ENCODE data around the gene MPZ. TPM values are rescaled to one million over a fixed set of nuclear protein-coding genes. Genes with fewer than 3 reads are reported as not detected.

Gene MPZ
- total RNA-seq, 3 donors from 2014 or later: 2.1 to 12.2 (median 3.2) TPM

DNA sequence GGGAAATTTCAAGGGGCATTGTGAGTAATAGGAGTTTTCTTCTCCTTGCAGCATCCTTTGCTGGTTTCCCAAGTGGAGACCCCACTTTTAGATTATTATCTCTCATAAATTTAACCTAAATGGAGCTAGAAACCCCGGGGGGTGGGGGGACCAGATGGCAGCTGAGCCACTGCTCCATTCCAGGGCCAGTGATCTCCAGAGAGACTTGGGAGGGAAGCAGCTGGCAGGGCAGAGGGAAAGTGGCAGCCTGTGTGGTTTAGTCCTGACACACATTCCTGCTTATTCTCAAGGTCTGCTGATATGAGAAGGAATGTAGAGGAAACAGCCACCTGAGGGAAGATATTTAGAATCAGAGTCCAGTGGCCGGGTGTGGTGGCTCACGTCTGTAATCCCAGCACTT lies 34.9 kb downstream of the MPZ start:
- no peak for ATAC-seq
- Histone ChIP-seq H3K4me1 (ENCODE audit: low read depth) (no peaks in the 10 kb centered on the region), H3K4me3 (no peak overlapping the region), H3K36me3 (ENCODE audit: low read depth) (no peaks in the 10 kb centered on the region), H3K9me3 (no peaks in the 10 kb centered on the region)
- intact Hi-C loops (cut with DNase I, micrococcal nuclease): no loop called here
- no peak for DNase-seq
- TF ChIP-seq, protein P1, sequence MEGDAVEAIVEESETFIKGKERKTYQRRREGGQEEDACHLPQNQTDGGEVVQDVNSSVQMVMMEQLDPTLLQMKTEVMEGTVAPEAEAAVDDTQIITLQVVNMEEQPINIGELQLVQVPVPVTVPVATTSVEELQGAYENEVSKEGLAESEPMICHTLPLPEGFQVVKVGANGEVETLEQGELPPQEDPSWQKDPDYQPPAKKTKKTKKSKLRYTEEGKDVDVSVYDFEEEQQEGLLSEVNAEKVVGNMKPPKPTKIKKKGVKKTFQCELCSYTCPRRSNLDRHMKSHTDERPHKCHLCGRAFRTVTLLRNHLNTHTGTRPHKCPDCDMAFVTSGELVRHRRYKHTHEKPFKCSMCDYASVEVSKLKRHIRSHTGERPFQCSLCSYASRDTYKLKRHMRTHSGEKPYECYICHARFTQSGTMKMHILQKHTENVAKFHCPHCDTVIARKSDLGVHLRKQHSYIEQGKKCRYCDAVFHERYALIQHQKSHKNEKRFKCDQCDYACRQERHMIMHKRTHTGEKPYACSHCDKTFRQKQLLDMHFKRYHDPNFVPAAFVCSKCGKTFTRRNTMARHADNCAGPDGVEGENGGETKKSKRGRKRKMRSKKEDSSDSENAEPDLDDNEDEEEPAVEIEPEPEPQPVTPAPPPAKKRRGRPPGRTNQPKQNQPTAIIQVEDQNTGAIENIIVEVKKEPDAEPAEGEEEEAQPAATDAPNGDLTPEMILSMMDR (IDR thresholded peaks at IDR 0.05): no peak

DNA sequence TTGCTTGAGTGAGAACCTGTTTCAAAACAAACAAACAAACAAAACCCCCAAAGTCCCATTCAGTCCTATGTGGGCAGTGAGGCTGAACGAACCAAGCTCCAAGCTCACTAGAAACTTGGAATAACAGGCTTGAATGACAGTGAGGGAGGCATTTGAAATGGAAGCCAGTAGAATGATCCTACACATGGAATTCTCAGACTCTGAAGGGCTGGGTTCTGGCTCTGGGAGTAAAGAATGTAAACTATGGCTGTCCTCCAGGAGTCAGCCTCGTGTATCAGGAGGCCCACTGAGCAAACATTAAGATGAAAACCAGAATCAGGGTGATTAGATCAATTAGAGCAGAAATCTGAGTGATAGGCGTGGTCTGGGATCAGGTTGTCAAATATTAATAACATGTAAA lies 36.4 kb downstream of the MPZ start:
- ATAC-seq: no peak
- no peak overlapping the region for H3K4me3 ChIP-seq

DNA sequence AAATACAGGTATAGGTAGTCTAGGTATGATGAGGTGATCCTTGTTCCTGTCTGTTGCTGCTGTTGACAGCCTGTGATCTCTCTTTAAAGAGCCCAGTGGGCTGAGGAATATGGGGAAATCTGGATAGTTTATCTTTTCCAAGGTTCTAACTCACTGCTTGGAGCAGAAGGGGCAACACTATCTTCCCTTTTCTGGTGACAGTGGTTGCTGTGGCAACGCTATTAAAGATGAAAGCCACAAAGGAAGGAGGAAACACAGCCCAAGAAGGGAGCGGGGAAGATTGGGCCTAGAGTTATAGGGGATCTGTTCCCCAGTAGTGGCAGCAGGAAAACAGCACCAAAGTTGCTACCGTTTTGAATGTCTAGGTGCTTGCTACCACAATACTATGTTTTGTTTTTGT lies 42.4 kb downstream of the MPZ start:
- Histone ChIP-seq H3K36me3 (ENCODE audit: low read depth) (no peaks in the 10 kb centered on the region), H3K4me1 (ENCODE audit: low read depth) (no peaks in the 10 kb centered on the region), H3K4me3 (no peak overlapping the region), H3K9me3 (no peaks in the 10 kb centered on the region)
- intact Hi-C loops (cut with DNase I, micrococcal nuclease): no loop called here
- ATAC-seq (no peak), DNase-seq (peak in 1 of 3 donors; percentile 10)
- TF ChIP-seq, protein P1 (IDR thresholded peaks at IDR 0.05): no peak

More for the DNA sequence above, 36.4 kb downstream of the MPZ start:
- intact Hi-C loops (cut with DNase I, micrococcal nuclease): no loop called here
- no peaks in the 10 kb centered on the region for H3K36me3 ChIP-seq (ENCODE audit: low read depth)
- H3K9me3 ChIP-seq: no peaks in the 10 kb centered on the region
- TF ChIP-seq, protein P1 (IDR thresholded peaks at IDR 0.05): no peak
- no peak for DNase-seq
- H3K4me1 ChIP-seq (ENCODE audit: low read depth): no peaks in the 10 kb centered on the region

DNA sequence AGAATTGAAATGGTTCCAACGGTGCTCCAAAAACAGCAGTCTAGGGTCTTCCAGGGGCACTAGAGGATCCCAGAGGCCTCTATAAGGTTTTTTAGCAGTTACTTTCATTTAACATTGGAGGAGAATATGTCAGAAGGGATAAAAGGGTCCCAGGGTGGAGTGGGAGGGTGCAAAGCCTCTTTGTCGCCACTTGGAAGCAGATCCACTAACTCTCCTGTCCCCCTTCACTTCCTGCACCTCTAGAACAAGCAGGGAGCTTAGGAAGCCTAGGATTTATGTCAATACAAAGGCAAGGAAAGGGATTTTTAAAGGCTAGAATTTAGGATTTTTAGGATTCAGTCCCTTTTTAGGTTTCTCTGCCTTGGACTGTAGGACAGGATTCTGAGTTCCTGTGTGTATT lies 42.9 kb downstream of the MPZ start:
- DNase-seq (no peak), ATAC-seq (no peak)
- intact Hi-C loops (cut with DNase I, micrococcal nuclease): no loop called here
- Histone ChIP-seq H3K4me3 (no peak overlapping the region), H3K4me1 (ENCODE audit: low read depth) (no peaks in the 10 kb centered on the region), H3K36me3 (ENCODE audit: low read depth) (no peaks in the 10 kb centered on the region), H3K9me3 (no peaks in the 10 kb centered on the region)
- TF ChIP-seq, protein P1 (IDR thresholded peaks at IDR 0.05): no peak

DNA sequence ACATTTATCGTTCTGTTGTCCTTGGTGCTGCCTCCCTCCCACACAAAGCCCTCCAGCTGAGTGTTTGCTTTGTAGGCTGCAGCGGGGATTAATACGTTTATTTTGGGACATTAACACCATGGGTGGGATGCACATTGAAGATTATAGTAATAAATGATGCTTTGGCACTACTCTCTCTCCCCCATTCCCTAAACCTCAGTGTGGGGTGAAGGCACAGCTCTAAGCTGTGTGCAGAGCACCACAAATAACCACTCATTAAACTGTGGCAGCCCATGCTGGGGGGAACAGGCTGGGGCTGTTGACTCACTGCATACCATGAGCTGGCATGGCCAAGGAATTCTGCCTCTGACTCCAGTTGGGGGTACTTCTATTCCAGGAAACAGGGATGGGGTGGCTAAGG lies 43.6 kb downstream of the MPZ start:
- no peaks in the 10 kb centered on the region for H3K4me1 ChIP-seq (ENCODE audit: low read depth)
- no peak for DNase-seq
- TF ChIP-seq, protein P1 (IDR thresholded peaks at IDR 0.05): no peak
- no peaks in the 10 kb centered on the region for H3K9me3 ChIP-seq
- intact Hi-C loops (cut with DNase I, micrococcal nuclease): no loop called here
- H3K4me3 ChIP-seq: no peak overlapping the region
- no peaks in the 10 kb centered on the region for H3K36me3 ChIP-seq (ENCODE audit: low read depth)
- ATAC-seq: no peak

DNA sequence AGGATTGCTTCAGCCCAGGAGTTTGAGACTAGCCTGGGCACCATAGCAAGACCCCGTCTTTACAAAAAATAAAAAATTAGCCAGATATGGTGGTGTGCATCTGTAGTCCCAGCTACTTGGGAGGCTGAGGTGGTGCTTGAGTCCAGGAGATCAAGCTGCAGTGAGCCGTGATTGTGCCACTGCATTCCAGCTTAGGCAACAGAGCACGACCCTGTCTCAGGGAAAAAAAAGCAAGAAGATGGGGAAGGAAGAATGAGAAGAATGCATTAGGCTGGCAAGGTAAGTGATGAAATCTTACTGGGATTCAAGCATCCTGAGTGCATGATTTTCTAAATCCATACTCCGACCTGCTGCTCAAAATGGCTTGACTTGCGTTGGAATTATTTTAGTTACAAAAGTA lies 44.5 kb downstream of the MPZ start:
- H3K4me1 ChIP-seq (ENCODE audit: low read depth): no peaks in the 10 kb centered on the region
- ATAC-seq (no peak), DNase-seq (no peak)
- H3K4me3 ChIP-seq: no peak overlapping the region
- TF ChIP-seq, protein P1 (IDR thresholded peaks at IDR 0.05): no peak
- H3K9me3 ChIP-seq: no peaks in the 10 kb centered on the region
- H3K36me3 ChIP-seq (ENCODE audit: low read depth): no peaks in the 10 kb centered on the region
- intact Hi-C loops (cut with DNase I, micrococcal nuclease): no loop called here
